GM23248 (cell line): ENCODE measurements around the gene CENPM.

Source experiments
- EZH2 ChIP-seq: fragments of 200-600 bp; sonication (generic); IDR thresholded peaks from 2 replicates; pipeline ENCODE4 v1.6.1; 2018; ENCODE audit warnings: antibody characterized with exemption, mild to moderate bottlenecking; ENCODE audit not compliant: insufficient read depth, poor library complexity, severe bottlenecking
- EZH2phosphoT487 ChIP-seq: fragments of 200-600 bp; sonication (generic); IDR thresholded peaks from 2 replicates; pipeline ENCODE4 v1.6.1; 2018; ENCODE audit warnings: antibody characterized with exemption, moderate library complexity, mild to moderate bottlenecking, low read depth; ENCODE audit not compliant: insufficient read depth

- TF ChIP-seq EZH2phosphoT487 (no peak), EZH2 (no peak)
These were observed 36.8 kb upstream of the CENPM start for GRCh38 chr22:41983513-41984405.
